A673 (cell line): ENCODE data around the gene RS1. TPM values are rescaled to one million over a fixed set of nuclear protein-coding genes. Genes with fewer than 3 reads are reported as not detected.

Experiments
- BruUV-seq: library from RNA; stranded (reverse); fragments of 400-500 nt; replicated peaks from 2 replicates; lab custom pipeline; 2021; lab: Mats Ljungman, UMichigan
- CTCF ChIA-PET: fragments of 300-600 bp; sonication (Branson Sonifier 250); formaldehyde crosslinking; loops from one replicate; lab custom pipeline; 2022; ENCODE audit warnings: antibody characterized with exemption; lab: Charles Lee
- POLR2A ChIA-PET: fragments of 300-600 bp; sonication (Branson Sonifier 250); formaldehyde crosslinking; loops from one replicate; lab custom pipeline; 2022; ENCODE audit warnings: antibody characterized with exemption; ENCODE audit not compliant: low non-redundant PET; lab: Charles Lee
- DNase-seq: peaks from one replicate; pipeline ENCODE4 v3.0.0-alpha.2; 2015; ENCODE audit warnings: low spot score
- H3K27ac ChIP-seq: fragments of 200-600 bp; sonication (generic); 2 replicates; pipeline ENCODE4 v1.5.1; 2016; ENCODE audit warnings: mixed run types, low read depth, mild to moderate bottlenecking, mixed read lengths, antibody characterized with exemption, low read length; ENCODE audit not compliant: poor library complexity, severe bottlenecking
- H3K27me3 ChIP-seq: fragments of 200-600 bp; sonication (generic); replicated peaks from 2 replicates; pipeline ENCODE4 v1.6.1; 2017; ENCODE audit warnings: mixed run types, low read depth, mild to moderate bottlenecking, mixed read lengths, antibody characterized with exemption, low read length; ENCODE audit not compliant: insufficient read depth, poor library complexity
- H3K36me3 ChIP-seq: fragments of 200-600 bp; sonication (generic); 2 replicates; pipeline ENCODE4 v1.6.1; 2016; ENCODE audit warnings: mixed run types, mild to moderate bottlenecking, mixed read lengths, antibody characterized with exemption, low read length; ENCODE audit not compliant: insufficient read depth, poor library complexity, severe bottlenecking
- H3K4me1 ChIP-seq: fragments of 200-600 bp; sonication (generic); 2 replicates; pipeline ENCODE4 v1.6.1; 2017; ENCODE audit warnings: mixed run types, mild to moderate bottlenecking, mixed read lengths, antibody characterized with exemption, low read length; ENCODE audit not compliant: insufficient read depth, poor library complexity, severe bottlenecking
- H3K4me3 ChIP-seq: fragments of 200-600 bp; sonication (generic); 2 replicates; pipeline ENCODE4 v1.5.1; 2016; ENCODE audit warnings: low read depth, mixed run types, mild to moderate bottlenecking, mixed read lengths, low read length; ENCODE audit not compliant: poor library complexity, severe bottlenecking
- H3K9me3 ChIP-seq: fragments of 200-600 bp; sonication (generic); 2 replicates; pipeline ENCODE4 v1.6.1; 2016; ENCODE audit warnings: mixed run types, low read depth, mild to moderate bottlenecking, mixed read lengths, antibody characterized with exemption, low read length; ENCODE audit not compliant: poor library complexity, severe bottlenecking
- EZH2 ChIP-seq: fragments of 200-600 bp; sonication (generic); IDR thresholded peaks from 2 replicates; pipeline ENCODE4 v1.6.1; 2017; ENCODE audit warnings: borderline replicate concordance, low read depth, mild to moderate bottlenecking, mixed read lengths, antibody characterized with exemption, low read length; ENCODE audit not compliant: poor library complexity, severe bottlenecking
- intact Hi-C: fragments of 100-400 bp; cut with micrococcal nuclease; formaldehyde crosslinking; loops from one replicate; pipeline ENCODE4 v1.10.0; 2022; ENCODE audit not compliant: unreplicated experiment
- total RNA-seq: library from RNA; stranded (reverse); gene quantifications from 2 replicates; pipeline ENCODE4 v1.2.3, GENCODE V29; 2021
- TF ChIP-seq, protein P1 (sequence below): fragments of 300-800, 200-600 bp; sonication (generic); conservative IDR thresholded peaks from 2 replicates; pipeline ENCODE4 v1.5.1; 2017; ENCODE audit warnings: low read depth, mild to moderate bottlenecking, antibody characterized with exemption, low read length, moderate library complexity, mixed read lengths

RS1 gene
- total RNA-seq, 1 experiment from 2014 or later = not detected

DNA sequence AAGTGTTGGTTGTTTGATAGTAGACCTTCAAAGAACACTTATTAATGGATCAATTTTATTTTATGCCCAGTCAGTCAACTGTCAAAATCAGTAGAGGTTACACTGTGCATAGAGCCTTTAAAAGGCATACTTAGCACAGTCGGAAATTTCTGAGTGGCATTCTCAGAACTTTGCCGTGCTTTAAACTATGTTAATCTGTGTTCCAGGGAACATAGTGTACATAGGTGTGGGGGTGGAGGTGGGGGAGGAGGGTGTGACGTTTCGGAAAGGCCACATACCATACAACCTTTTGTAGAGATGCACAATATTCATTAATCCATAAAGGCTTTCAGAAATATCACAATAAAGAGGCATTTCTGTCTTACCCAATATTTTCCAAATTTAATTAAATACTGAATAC is 75.8 kb downstream of the RS1 start:
- ChIA-PET POLR2A (no interaction called here), CTCF (no interaction called here)
- intact Hi-C loops = no loop called here

DNA sequence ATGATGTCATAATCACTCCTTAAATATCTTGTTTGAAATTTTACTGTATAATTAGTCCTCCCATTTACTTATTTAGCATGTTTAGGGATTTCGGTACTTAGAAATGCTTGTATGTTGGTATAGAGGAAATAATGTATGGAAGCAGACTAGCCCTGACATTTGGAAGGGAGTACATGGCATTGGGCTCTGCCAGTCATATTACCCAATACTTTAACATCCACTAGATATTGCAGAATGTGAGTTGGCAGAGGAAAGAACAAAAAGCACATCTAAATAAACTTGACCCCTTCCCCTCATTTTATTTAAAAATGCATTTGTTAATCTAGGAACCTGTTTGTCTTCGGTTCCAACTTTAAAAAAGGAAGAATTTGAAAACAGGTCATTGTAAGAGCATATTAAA is 77.8 kb downstream of the RS1 start:
- no TSS peak for BruUV-seq
- POLR2A ChIA-PET = no interaction called here
- intact Hi-C loops = no loop called here

More for the DNA sequence above, 75.8 kb downstream of the RS1 start:
- Histone ChIP-seq H3K27ac (no peak overlapping the region), H3K4me1 (no peaks in the 10 kb centered on the region), H3K36me3 (no peaks in the 10 kb centered on the region), H3K9me3 (no peaks in the 10 kb centered on the region), H3K27me3 (peaks cover 15% of the 10 kb centered on the region), H3K4me3 (no peak overlapping the region)
- DNase-seq = no peak
- TF ChIP-seq EZH2 = no peak
- no TSS peak for BruUV-seq

DNA sequence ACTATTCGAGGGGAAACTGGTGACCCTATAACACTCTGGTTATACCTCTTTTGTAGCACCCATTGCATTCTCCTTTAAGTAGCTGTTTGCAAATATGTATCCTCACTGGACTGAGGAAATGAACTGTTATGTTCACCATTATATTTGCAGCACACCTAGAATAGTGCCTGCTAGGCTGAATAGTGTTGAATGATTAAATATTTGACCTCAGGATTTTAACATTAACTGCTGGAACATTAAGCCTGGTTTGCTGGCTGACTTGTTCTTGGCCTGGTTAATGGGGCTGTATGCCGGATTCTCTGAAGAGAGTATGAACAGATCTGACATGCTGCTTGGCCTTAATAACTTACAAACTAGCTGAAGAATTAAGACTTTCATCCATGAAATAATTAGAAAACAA is 80.1 kb downstream of the RS1 start:
- no TSS peak for BruUV-seq
- Histone ChIP-seq H3K36me3 (no peaks in the 10 kb centered on the region), H3K27ac (no peak overlapping the region), H3K4me1 (no peaks in the 10 kb centered on the region), H3K4me3 (no peak overlapping the region), H3K9me3 (no peaks in the 10 kb centered on the region), H3K27me3 (peaks cover 12% of the 10 kb centered on the region)
- TF ChIP-seq, protein P1, sequence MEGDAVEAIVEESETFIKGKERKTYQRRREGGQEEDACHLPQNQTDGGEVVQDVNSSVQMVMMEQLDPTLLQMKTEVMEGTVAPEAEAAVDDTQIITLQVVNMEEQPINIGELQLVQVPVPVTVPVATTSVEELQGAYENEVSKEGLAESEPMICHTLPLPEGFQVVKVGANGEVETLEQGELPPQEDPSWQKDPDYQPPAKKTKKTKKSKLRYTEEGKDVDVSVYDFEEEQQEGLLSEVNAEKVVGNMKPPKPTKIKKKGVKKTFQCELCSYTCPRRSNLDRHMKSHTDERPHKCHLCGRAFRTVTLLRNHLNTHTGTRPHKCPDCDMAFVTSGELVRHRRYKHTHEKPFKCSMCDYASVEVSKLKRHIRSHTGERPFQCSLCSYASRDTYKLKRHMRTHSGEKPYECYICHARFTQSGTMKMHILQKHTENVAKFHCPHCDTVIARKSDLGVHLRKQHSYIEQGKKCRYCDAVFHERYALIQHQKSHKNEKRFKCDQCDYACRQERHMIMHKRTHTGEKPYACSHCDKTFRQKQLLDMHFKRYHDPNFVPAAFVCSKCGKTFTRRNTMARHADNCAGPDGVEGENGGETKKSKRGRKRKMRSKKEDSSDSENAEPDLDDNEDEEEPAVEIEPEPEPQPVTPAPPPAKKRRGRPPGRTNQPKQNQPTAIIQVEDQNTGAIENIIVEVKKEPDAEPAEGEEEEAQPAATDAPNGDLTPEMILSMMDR = no peak
- TF ChIP-seq EZH2 = no peak
- intact Hi-C loops = no loop called here
- ChIA-PET CTCF (no interaction called here), POLR2A (no interaction called here)
- DNase-seq = no peak

More for the DNA sequence above, 77.8 kb downstream of the RS1 start:
- Histone ChIP-seq H3K9me3 (no peaks in the 10 kb centered on the region), H3K36me3 (no peaks in the 10 kb centered on the region), H3K27ac (no peak overlapping the region), H3K27me3 (peaks cover 12% of the 10 kb centered on the region), H3K4me3 (no peak overlapping the region), H3K4me1 (no peaks in the 10 kb centered on the region)
- CTCF ChIA-PET = no interaction called here
- no peak for TF ChIP-seq EZH2
- TF ChIP-seq, protein P1 = no peak
- DNase-seq = no peak

Other genes starting within 250 kb of the RS1 start
- 7.5 and 9.2 TPM in 2 replicates for gene CDKL5, start 246.5 kb downstream of the RS1 start, total RNA-seq
- gene PPEF1, start 35.5 kb upstream of the RS1 start, total RNA-seq = 1.2 and 2.1 TPM in 2 replicates